Activated CD4-positive, alpha-beta memory T cell treated with anti-CD3 and anti-CD28 coated beads for 36 hours (primary cell): ENCODE data around the gene FUCA1. TPM values are rescaled to one million over a fixed set of nuclear protein-coding genes. Genes with fewer than 3 reads are reported as not detected.
"Not testable (repeated sequence)": the region's sequence is repeated elsewhere in the genome, so short reads cannot be mapped to it uniquely, and the experiment has no call there.

Experiments used
- CTCF ChIA-PET: fragments of 350-600 bp; sonication (Branson Sonifier 250); formaldehyde crosslinking; loops from one replicate; lab custom pipeline; 2021; ENCODE audit warnings: antibody characterized with exemption, inconsistent platforms; lab: Charles Lee
- POLR2A ChIA-PET: fragments of 350-600 bp; sonication (Branson Sonifier 250); formaldehyde crosslinking; loops from one replicate; lab custom pipeline; 2021; ENCODE audit warnings: antibody characterized with exemption; lab: Charles Lee
- DNase-seq: peaks from one replicate; pipeline ENCODE4 v3.0.0-alpha.2; 2020
- H3K27ac Mint-ChIP-seq: one replicate; pipeline ENCODE4 v1.8.0; 2021; ENCODE audit warnings: mixed read lengths
- H3K27me3 Mint-ChIP-seq: one replicate; pipeline ENCODE4 v1.8.0; 2021; ENCODE audit warnings: mixed read lengths
- H3K36me3 Mint-ChIP-seq: one replicate; pipeline ENCODE4 v1.8.0; 2021; ENCODE audit warnings: mixed read lengths
- H3K4me1 Mint-ChIP-seq: one replicate; pipeline ENCODE4 v1.8.0; 2021; ENCODE audit warnings: low read depth, mixed read lengths
- H3K4me3 Mint-ChIP-seq: one replicate; pipeline ENCODE4 v1.8.0; 2021; ENCODE audit warnings: mild to moderate bottlenecking, mixed read lengths
- H3K9me3 Mint-ChIP-seq: one replicate; pipeline ENCODE4 v1.8.0; 2021; ENCODE audit warnings: mixed read lengths
- intact Hi-C: fragments of 100-400 bp; cut with micrococcal nuclease; formaldehyde crosslinking; loops from one replicate; pipeline ENCODE4 v1.15.1; 2023
- total RNA-seq, 2 experiments: library from RNA; stranded (reverse); gene quantifications; one replicate each; pipeline ENCODE4 v1.2.3, GENCODE V29; 2021

FUCA1 gene
- total RNA-seq, 2 experiments from 2014 or later, result 5.3 to 5.4 TPM

GRCh38 chr1:23906731-23907130 is 38.6 kb upstream of the FUCA1 start:
- H3K4me3 Mint-ChIP-seq, result no peak overlapping the region
- H3K27me3 Mint-ChIP-seq, result peaks cover 19% of the 10 kb centered on the region
- no peak overlapping the region for H3K27ac Mint-ChIP-seq
- POLR2A ChIA-PET, result no interaction called here
- CTCF ChIA-PET, result interaction anchor here (1.5 kb wide), 1 partner anchor 10 kb away, joined by 5 read pairs; no protein-coding TSS in a partner anchor
- peaks cover 35% of the 10 kb centered on the region for H3K4me1 Mint-ChIP-seq
- no peak for DNase-seq
- H3K9me3 Mint-ChIP-seq, result no peaks in the 10 kb centered on the region
- intact Hi-C loops, result no loop called here
- peaks cover 3% of the 10 kb centered on the region for H3K36me3 Mint-ChIP-seq

GRCh38 chr1:23905461-23906025 is 37.5 kb upstream of the FUCA1 start:
- Mint-ChIP-seq H3K27ac (no peak overlapping the region), H3K4me3 (no peak overlapping the region), H3K9me3 (no peaks in the 10 kb centered on the region), H3K4me1 (peaks cover 29% of the 10 kb centered on the region), H3K36me3 (peaks cover 3% of the 10 kb centered on the region), H3K27me3 (peaks cover 19% of the 10 kb centered on the region)
- no peak for DNase-seq
- ChIA-PET CTCF (no interaction called here), POLR2A (no interaction called here)
- intact Hi-C loops, result no loop called here

DNA sequence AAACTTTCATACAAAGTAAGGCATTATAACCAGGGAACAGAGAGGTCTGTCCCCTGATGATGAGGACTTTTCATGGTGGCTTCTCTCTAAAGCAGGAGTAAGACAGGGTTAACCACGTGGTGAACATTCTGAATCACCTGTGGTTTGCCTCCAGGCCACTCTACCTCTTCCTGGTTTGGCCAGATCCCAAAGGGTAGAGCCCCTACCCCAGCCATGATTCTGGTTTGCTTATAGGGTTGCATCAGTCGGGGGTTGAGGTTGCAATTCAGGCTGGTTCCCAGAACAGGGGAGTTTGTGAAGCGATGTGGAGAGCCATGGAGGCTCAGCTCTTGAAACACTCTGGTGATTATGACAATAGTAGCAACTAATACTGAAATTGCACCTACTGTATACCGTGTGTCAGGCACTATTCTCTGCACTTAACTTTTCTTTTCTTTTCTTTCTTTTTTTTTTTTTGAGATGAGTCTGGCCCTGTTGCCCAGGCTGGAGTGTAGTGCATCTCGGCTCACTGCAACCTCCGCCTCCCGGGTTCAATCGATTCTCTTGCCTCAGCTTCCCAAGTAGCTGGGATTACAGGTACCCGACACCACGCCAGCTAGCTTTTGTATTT is 36.8 kb upstream of the FUCA1 start:
- peak; percentile 78 for DNase-seq
- peaks cover 3% of the 10 kb centered on the region for H3K36me3 Mint-ChIP-seq
- H3K9me3 Mint-ChIP-seq, result no peaks in the 10 kb centered on the region
- ChIA-PET POLR2A (interaction anchor here (0.7 kb wide), 1 partner anchor 104 kb away, joined by 3 read pairs; the partner anchor contains the start of gene GALE), CTCF (no interaction called here)
- H3K27me3 Mint-ChIP-seq, result peaks cover 23% of the 10 kb centered on the region
- H3K4me1 Mint-ChIP-seq, result peaks cover 26% of the 10 kb centered on the region
- intact Hi-C loops, result loop anchor here (1.0 kb wide), 1 partner anchor 54 kb away; the partner anchor contains the start of gene PNRC2
- no peak overlapping the region for H3K4me3 Mint-ChIP-seq
- H3K27ac Mint-ChIP-seq, result peak overlapping the region; percentile 1

- ChIA-PET CTCF (no interaction called here), POLR2A (no interaction called here)
- Mint-ChIP-seq H3K4me3 (no peak overlapping the region), H3K27me3 (peaks cover 20% of the 10 kb centered on the region), H3K9me3 (no peaks in the 10 kb centered on the region), H3K4me1 (peaks cover 20% of the 10 kb centered on the region), H3K36me3 (peaks cover 3% of the 10 kb centered on the region), H3K27ac (no peak overlapping the region)
- intact Hi-C loops, result loop anchor here (1.0 kb wide), 1 partner anchor 56 kb away; the partner anchor contains the start of gene PNRC2
- no peak for DNase-seq
These were observed 35.7 kb upstream of the FUCA1 start for GRCh38 chr1:23903754-23904153.

GRCh38 chr1:23902321-23903278 is 34.5 kb upstream of the FUCA1 start:
- Mint-ChIP-seq H3K36me3 (peaks cover 3% of the 10 kb centered on the region), H3K9me3 (no peaks in the 10 kb centered on the region), H3K4me3 (no peak overlapping the region), H3K4me1 (peaks cover 17% of the 10 kb centered on the region), H3K27me3 (peaks cover 16% of the 10 kb centered on the region), H3K27ac (no peak overlapping the region)
- no peak for DNase-seq
- POLR2A ChIA-PET, result no interaction called here
- CTCF ChIA-PET, result no interaction called here
- intact Hi-C loops, result no loop called here

DNA sequence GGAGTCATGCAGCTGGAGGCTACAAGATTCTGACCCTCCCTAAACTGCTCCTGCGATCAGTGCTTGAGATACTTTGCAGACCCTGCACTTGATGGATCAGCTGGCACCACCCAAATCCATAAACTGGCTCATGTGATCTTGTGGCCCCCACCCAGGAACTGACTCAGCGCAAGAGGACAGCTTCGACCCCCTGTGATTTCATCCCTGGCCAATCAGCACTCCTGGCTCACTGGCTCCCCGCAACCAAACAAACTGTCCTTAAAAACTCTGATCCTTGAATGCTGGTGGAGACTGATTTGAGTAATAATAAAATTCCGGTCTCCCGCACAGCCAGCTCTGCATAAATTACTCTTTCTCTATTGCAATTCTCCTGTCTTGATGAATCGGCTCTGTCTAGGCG is 31.9 kb upstream of the FUCA1 start:
- Mint-ChIP-seq H3K27me3 (peaks cover 11% of the 10 kb centered on the region), H3K4me1 (peaks cover 19% of the 10 kb centered on the region)
- intact Hi-C loops, H3K9me3 Mint-ChIP-seq, CTCF ChIA-PET, H3K4me3 Mint-ChIP-seq, H3K27ac Mint-ChIP-seq, POLR2A ChIA-PET, DNase-seq, H3K36me3 Mint-ChIP-seq: not testable (repeated sequence)

DNA sequence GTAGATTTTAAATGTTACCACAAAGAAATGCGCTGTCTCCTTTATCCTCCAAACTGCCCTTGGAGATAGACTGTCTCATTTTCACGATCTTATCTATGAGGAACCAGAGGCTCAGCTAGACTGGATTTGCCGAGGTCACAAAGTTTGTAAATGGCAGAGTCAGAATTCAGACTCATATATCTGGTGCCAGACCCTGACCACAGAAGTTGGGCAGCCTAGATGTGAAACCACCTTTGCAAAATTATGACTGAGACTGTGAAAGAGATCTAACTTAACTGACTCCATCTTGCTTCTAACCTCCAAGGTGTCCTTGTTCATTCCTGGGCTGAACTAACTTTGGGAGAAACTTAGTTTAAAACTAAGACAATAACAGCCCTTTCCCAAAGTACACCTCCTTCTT is 31.0 kb upstream of the FUCA1 start:
- Mint-ChIP-seq H3K27ac (no peak overlapping the region), H3K36me3 (peaks cover 3% of the 10 kb centered on the region), H3K27me3 (peaks cover 7% of the 10 kb centered on the region), H3K4me3 (no peak overlapping the region), H3K4me1 (peaks cover 12% of the 10 kb centered on the region), H3K9me3 (no peaks in the 10 kb centered on the region)
- intact Hi-C loops, result no loop called here
- peak; percentile 44 for DNase-seq
- ChIA-PET CTCF (interaction anchor here (0.6 kb wide), 1 partner anchor 73 kb away, joined by 3 read pairs; no protein-coding TSS in a partner anchor), POLR2A (no interaction called here)

- POLR2A ChIA-PET, result no interaction called here
- intact Hi-C loops, result no loop called here
These were observed 29.0 kb upstream of the FUCA1 start for GRCh38 chr1:23897083-23897482.

DNA sequence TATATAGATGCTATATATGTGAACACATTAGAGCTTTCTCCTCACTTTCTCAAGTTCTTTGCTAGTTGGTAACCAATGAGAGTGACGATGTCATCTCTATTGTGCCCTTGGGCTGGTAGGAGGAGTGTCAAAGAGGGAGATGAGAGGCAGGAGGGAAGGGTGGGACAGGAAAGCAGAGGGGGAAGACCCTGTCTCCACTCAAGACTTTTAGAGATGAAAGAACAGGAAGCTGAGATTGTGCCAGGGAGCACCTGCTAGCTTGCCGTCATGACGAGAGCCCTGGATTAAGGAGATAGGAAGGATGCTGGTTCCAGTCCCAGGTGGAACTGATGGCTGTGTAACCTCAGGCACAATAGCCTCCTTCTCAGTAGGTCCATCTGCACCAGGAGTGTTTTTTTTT is 28.4 kb upstream of the FUCA1 start:
- no peaks in the 10 kb centered on the region for H3K36me3 Mint-ChIP-seq
- CTCF ChIA-PET, result no interaction called here
- peaks cover 12% of the 10 kb centered on the region for H3K4me1 Mint-ChIP-seq
- H3K27me3 Mint-ChIP-seq, result peaks cover 4% of the 10 kb centered on the region
- no peak overlapping the region for H3K27ac Mint-ChIP-seq
- DNase-seq, result no peak
- no peak overlapping the region for H3K4me3 Mint-ChIP-seq
- intact Hi-C loops, result no loop called here
- H3K9me3 Mint-ChIP-seq, result no peaks in the 10 kb centered on the region
- POLR2A ChIA-PET, result no interaction called here

More at GRCh38 chr1:23897083-23897482, 29.0 kb upstream of the FUCA1 start:
- Mint-ChIP-seq H3K27me3 (peaks cover 4% of the 10 kb centered on the region), H3K27ac (no peak overlapping the region), H3K9me3 (no peaks in the 10 kb centered on the region), H3K4me3 (no peak overlapping the region), H3K36me3 (no peaks in the 10 kb centered on the region), H3K4me1 (peaks cover 12% of the 10 kb centered on the region)
- DNase-seq, result no peak
- CTCF ChIA-PET, result interaction anchor here (1.0 kb wide), 1 partner anchor 86 kb away, joined by 4 read pairs; no protein-coding TSS in a partner anchor

GRCh38 chr1:23895993-23896392 is 27.9 kb upstream of the FUCA1 start:
- peaks cover 12% of the 10 kb centered on the region for H3K4me1 Mint-ChIP-seq
- H3K9me3 Mint-ChIP-seq, result no peaks in the 10 kb centered on the region
- CTCF ChIA-PET, result no interaction called here
- POLR2A ChIA-PET, result no interaction called here
- H3K27me3 Mint-ChIP-seq, result peaks cover 4% of the 10 kb centered on the region
- DNase-seq, result no peak
- intact Hi-C loops, result no loop called here
- H3K36me3 Mint-ChIP-seq, result no peaks in the 10 kb centered on the region
- no peak overlapping the region for H3K4me3 Mint-ChIP-seq
- no peak overlapping the region for H3K27ac Mint-ChIP-seq

- intact Hi-C loops, result no loop called here
- DNase-seq, result no peak
- Mint-ChIP-seq H3K4me1 (peaks cover 12% of the 10 kb centered on the region), H3K27me3 (peaks cover 2% of the 10 kb centered on the region), H3K36me3 (no peaks in the 10 kb centered on the region), H3K9me3 (no peaks in the 10 kb centered on the region), H3K4me3 (no peak overlapping the region), H3K27ac (no peak overlapping the region)
- CTCF ChIA-PET, result no interaction called here
- POLR2A ChIA-PET, result no interaction called here
These were observed 27.0 kb upstream of the FUCA1 start for GRCh38 chr1:23895082-23895481.

DNA sequence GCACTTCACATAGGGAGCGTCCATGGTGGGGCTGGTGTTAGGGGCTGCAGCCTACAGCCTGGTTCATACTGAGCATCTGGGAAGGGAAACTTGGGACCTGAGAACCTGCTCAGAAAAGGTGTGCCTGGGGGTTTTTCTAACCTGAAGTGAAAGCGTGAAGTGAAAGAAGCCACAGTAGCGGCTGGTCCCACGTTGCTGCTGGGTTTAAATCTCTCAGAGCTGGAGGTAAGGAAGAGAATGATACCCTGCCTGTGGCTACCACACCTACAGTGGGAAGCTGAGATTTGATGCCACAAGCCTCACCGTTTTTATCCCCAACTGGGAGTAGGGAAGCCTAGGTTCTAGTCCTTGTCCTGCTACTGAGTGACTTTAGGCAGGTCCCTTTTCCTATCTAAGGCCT is 21.0 kb upstream of the FUCA1 start:
- no peak overlapping the region for H3K4me3 Mint-ChIP-seq

More for the DNA sequence above, 21.0 kb upstream of the FUCA1 start:
- DNase-seq, result no peak
- Mint-ChIP-seq H3K27ac (no peak overlapping the region), H3K36me3 (no peaks in the 10 kb centered on the region), H3K4me1 (no peaks in the 10 kb centered on the region), H3K27me3 (no peaks in the 10 kb centered on the region), H3K9me3 (no peaks in the 10 kb centered on the region)
- POLR2A ChIA-PET, result no interaction called here
- CTCF ChIA-PET, result no interaction called here
- intact Hi-C loops, result no loop called here
